Middle frontal gyrus (tissue), 1 donor: ENCODE results near the gene MED9.
"Not testable (repeated sequence)": the region's sequence is repeated elsewhere in the genome, so short reads cannot be mapped to it uniquely, and the experiment has no call there.

Experiments
- DNase-seq: peaks from one replicate; pipeline ENCODE4 v3.0.0-alpha.2; 2015; ENCODE audit warnings: low spot score; ENCODE audit errors: extremely low spot score

MED9 gene

GRCh38 chr17:17476865-17477467 lies at the start of gene MED9:
TSS of gene MED9 (plus strand) at chr17:17477000. CDS start at chr17:17477042, 42 bp downstream.
- DNase-seq: peak; percentile 85

- DNase-seq: no peak
These were observed 47.6 kb upstream of the MED9 start for GRCh38 chr17:17429222-17429621.

GRCh38 chr17:17430924-17431323 lies 45.9 kb upstream of the MED9 start:
- not testable (repeated sequence) for DNase-seq

- DNase-seq: no peak
These were observed 45.2 kb upstream of the MED9 start for GRCh38 chr17:17431605-17432004.

- DNase-seq: no peak
These were observed 43.6 kb upstream of the MED9 start for GRCh38 chr17:17433000-17433703.

- DNase-seq: no peak
These were observed 42.3 kb upstream of the MED9 start for GRCh38 chr17:17434477-17434876.

GRCh38 chr17:17435323-17435722 lies 41.5 kb upstream of the MED9 start:
- DNase-seq: no peak

- DNase-seq: no peak
These were observed 39.3 kb upstream of the MED9 start for GRCh38 chr17:17437461-17437860.

- DNase-seq: no peak
These were observed 38.9 kb upstream of the MED9 start for GRCh38 chr17:17437893-17438292.

GRCh38 chr17:17440010-17440843 lies 36.6 kb upstream of the MED9 start:
- DNase-seq: no peak

GRCh38 chr17:17440938-17441675 lies 35.7 kb upstream of the MED9 start:
- DNase-seq: no peak

GRCh38 chr17:17443173-17443572 lies 33.6 kb upstream of the MED9 start:
- DNase-seq: no peak

GRCh38 chr17:17445296-17445924 lies 31.4 kb upstream of the MED9 start:
- no peak for DNase-seq

GRCh38 chr17:17445925-17446665 lies 30.7 kb upstream of the MED9 start:
- no peak for DNase-seq

GRCh38 chr17:17446666-17447155 lies 30.1 kb upstream of the MED9 start:
- no peak for DNase-seq

GRCh38 chr17:17447264-17447663 lies 29.5 kb upstream of the MED9 start:
- DNase-seq: no peak

- DNase-seq: no peak
These were observed 28.7 kb upstream of the MED9 start for GRCh38 chr17:17448076-17448475.

- no peak for DNase-seq
These were observed 28.1 kb upstream of the MED9 start for GRCh38 chr17:17448723-17449122.

- no peak for DNase-seq
These were observed 23.7 kb upstream of the MED9 start for GRCh38 chr17:17453088-17453487.

GRCh38 chr17:17454276-17454675 lies 22.5 kb upstream of the MED9 start:
- no peak for DNase-seq
